IPS-18a (cell line): Measurements from ENCODE around the gene SH3GL3.

Source experiments
- H3K27ac ChIP-seq: one replicate; pipeline ENCODE4 v1.5.1; 2013; ENCODE audit warnings: low read length
- H3K27me3 ChIP-seq: one replicate; pipeline ENCODE4 v1.6.1; 2013; ENCODE audit warnings: mild to moderate bottlenecking, low read length; ENCODE audit not compliant: control insufficient read depth, insufficient read depth
- H3K36me3 ChIP-seq: one replicate; pipeline ENCODE4 v1.6.1; 2013; ENCODE audit warnings: low read depth, low read length; ENCODE audit not compliant: control insufficient read depth
- H3K4me1 ChIP-seq: one replicate; pipeline ENCODE4 v1.6.1; 2013; ENCODE audit warnings: low read depth, low read length; ENCODE audit not compliant: control insufficient read depth
- H3K4me3 ChIP-seq: one replicate; pipeline ENCODE4 v1.5.1; 2013; ENCODE audit warnings: low read length
- H3K9ac ChIP-seq: one replicate; pipeline ENCODE4 v1.6.1; 2013; ENCODE audit warnings: mild to moderate bottlenecking, low read length, moderate library complexity
- H3K9me3 ChIP-seq: one replicate; pipeline ENCODE4 v1.6.1; 2013; ENCODE audit warnings: low read depth, low read length; ENCODE audit not compliant: control insufficient read depth

The SH3GL3 gene

GRCh38 chr15:83446904-83447709 lies at the start of gene SH3GL3:
TSS of gene SH3GL3 (plus strand) at chr15:83447341. CDS start at chr15:83447534, 193 bp downstream.
- no peaks in the 10 kb centered on the region for H3K9me3 ChIP-seq
- peak within 1 kb of the TSS; percentile 62 for H3K9ac ChIP-seq
- H3K36me3 ChIP-seq: no peaks in the 10 kb centered on the region
- no peak within 1 kb of the TSS for H3K27ac ChIP-seq
- peak within 1 kb of the TSS; percentile 84 for H3K4me3 ChIP-seq
- peaks cover 26% of the 10 kb centered on the region for H3K27me3 ChIP-seq
- H3K4me1 ChIP-seq: peaks cover 4% of the 10 kb centered on the region

GRCh38 chr15:83398626-83399025 lies 48.5 kb upstream of the SH3GL3 start:
- H3K36me3 ChIP-seq: no peaks in the 10 kb centered on the region
- no peaks in the 10 kb centered on the region for H3K9me3 ChIP-seq
- H3K27ac ChIP-seq: no peak overlapping the region
- H3K4me3 ChIP-seq: no peak overlapping the region
- H3K27me3 ChIP-seq: no peaks in the 10 kb centered on the region
- no peaks in the 10 kb centered on the region for H3K4me1 ChIP-seq
- H3K9ac ChIP-seq: no peak overlapping the region

- H3K36me3 ChIP-seq: no peaks in the 10 kb centered on the region
- no peaks in the 10 kb centered on the region for H3K9me3 ChIP-seq
- H3K27me3 ChIP-seq: no peaks in the 10 kb centered on the region
- no peak overlapping the region for H3K27ac ChIP-seq
- no peak overlapping the region for H3K4me3 ChIP-seq
- H3K4me1 ChIP-seq: no peaks in the 10 kb centered on the region
- no peak overlapping the region for H3K9ac ChIP-seq
These were observed 43.0 kb upstream of the SH3GL3 start for GRCh38 chr15:83404121-83404520.

- Histone ChIP-seq H3K36me3 (no peaks in the 10 kb centered on the region), H3K27me3 (no peaks in the 10 kb centered on the region), H3K9ac (no peak overlapping the region), H3K4me1 (no peaks in the 10 kb centered on the region), H3K27ac (no peak overlapping the region), H3K9me3 (no peaks in the 10 kb centered on the region), H3K4me3 (no peak overlapping the region)
These were observed 36.6 kb upstream of the SH3GL3 start for GRCh38 chr15:83410532-83410931.

DNA sequence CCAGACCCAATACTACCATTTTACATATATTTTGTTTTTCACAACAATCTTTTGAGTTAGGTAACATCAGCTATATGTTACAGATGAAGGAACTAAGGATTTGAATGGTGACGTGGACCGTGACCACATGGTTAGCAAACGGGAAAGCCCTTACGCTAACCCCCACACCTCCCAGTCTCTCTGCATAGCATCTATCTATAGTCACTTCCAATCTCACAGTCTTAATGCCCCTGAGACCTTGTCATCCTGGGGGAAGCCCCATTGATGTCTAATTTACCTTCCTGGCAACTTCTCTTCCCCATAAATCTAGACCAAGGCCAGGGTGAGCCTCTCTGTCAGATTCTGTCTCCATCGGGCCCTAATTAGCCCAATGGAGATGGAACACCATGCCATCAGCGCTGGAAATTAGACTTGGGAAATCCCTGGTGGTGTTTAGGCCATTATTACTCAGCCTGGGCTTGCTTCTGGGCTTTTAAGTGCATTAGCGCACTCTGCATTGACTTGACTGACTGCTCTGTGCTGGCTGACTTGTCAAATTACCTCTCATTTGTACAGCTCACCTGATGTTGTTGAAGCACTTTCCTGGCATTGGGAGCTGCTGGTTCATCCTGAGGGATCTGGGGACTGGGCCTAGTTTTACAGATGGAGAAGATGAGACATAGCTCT lies 34.0 kb upstream of the SH3GL3 start:
- Histone ChIP-seq H3K27ac (no peak overlapping the region), H3K27me3 (no peaks in the 10 kb centered on the region), H3K4me3 (no peak overlapping the region), H3K9ac (no peak overlapping the region), H3K36me3 (no peaks in the 10 kb centered on the region), H3K4me1 (no peaks in the 10 kb centered on the region), H3K9me3 (no peaks in the 10 kb centered on the region)

GRCh38 chr15:83422081-83422480 lies 25.1 kb upstream of the SH3GL3 start:
- H3K27me3 ChIP-seq: no peaks in the 10 kb centered on the region
- H3K4me3 ChIP-seq: no peak overlapping the region
- no peaks in the 10 kb centered on the region for H3K9me3 ChIP-seq
- H3K9ac ChIP-seq: no peak overlapping the region
- H3K36me3 ChIP-seq: no peaks in the 10 kb centered on the region
- no peak overlapping the region for H3K27ac ChIP-seq
- no peaks in the 10 kb centered on the region for H3K4me1 ChIP-seq

- Histone ChIP-seq H3K4me1 (no peaks in the 10 kb centered on the region), H3K4me3 (no peak overlapping the region), H3K27ac (no peak overlapping the region), H3K9ac (no peak overlapping the region), H3K27me3 (no peaks in the 10 kb centered on the region), H3K36me3 (no peaks in the 10 kb centered on the region), H3K9me3 (no peaks in the 10 kb centered on the region)
These were observed 24.6 kb upstream of the SH3GL3 start for GRCh38 chr15:83422541-83422940.

DNA sequence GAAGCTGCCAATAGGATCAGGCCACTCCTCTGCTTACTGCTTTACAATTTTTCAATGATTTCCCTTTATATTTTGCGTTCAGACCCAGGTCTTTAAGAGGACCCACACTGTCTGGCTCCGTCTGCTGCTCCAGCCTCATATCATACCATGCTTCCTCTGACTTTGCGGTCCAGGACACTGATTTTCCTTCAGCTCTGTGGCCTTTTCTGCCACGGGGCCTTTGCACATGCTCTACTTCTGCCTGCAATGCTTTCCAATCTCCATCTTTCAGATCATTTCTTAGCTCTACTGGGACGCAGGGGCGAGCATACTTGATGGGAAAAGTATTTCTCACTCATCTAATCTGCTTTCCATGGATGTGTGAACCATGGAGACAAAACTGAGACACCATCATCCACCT lies 23.0 kb upstream of the SH3GL3 start:
- Histone ChIP-seq H3K27ac (no peak overlapping the region), H3K9ac (no peak overlapping the region), H3K36me3 (no peaks in the 10 kb centered on the region), H3K9me3 (no peaks in the 10 kb centered on the region), H3K4me3 (no peak overlapping the region), H3K4me1 (no peaks in the 10 kb centered on the region), H3K27me3 (no peaks in the 10 kb centered on the region)

DNA sequence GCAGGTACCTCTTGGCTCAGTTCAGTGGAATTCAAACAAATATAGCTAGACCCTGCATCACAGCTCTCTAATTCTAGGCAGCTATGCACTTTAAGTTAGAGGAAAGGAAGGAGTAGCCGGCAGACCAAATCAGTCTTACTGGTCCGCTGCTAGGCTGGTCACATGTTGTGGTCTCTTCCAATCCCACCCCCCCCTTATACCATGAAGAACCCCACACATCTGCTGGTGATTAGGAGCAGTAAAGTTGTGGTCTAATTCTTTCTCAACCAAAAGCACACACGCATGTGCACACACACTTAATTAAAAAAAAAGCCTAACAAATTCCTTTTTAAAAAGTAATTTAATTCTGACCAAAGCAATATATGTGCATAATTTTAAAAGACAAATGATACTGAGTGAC lies 16.7 kb upstream of the SH3GL3 start:
- H3K36me3 ChIP-seq: no peaks in the 10 kb centered on the region
- H3K9ac ChIP-seq: no peak overlapping the region
- H3K4me1 ChIP-seq: no peaks in the 10 kb centered on the region
- H3K27me3 ChIP-seq: no peaks in the 10 kb centered on the region
- no peaks in the 10 kb centered on the region for H3K9me3 ChIP-seq
- H3K4me3 ChIP-seq: no peak overlapping the region
- H3K27ac ChIP-seq: no peak overlapping the region

DNA sequence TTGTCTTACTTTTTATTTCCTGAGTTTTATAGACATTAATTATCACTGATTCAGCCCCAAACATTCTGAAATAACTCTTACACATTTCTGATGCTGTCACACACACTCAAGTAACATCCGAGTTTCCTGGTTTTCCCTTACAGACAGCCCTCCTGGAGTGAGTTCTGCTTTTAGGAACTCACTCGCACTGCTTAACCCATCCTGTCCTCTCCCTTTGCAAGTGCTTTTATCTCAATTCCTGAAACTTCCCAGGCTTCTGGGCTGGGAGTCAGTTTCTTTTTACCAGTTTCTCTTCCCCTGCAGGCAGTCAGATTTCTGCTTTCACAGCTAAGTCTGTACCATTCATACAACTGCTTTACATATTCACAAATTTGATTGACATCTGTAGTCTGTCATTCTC lies 15.6 kb upstream of the SH3GL3 start:
- Histone ChIP-seq H3K9ac (no peak overlapping the region), H3K36me3 (no peaks in the 10 kb centered on the region), H3K9me3 (no peaks in the 10 kb centered on the region), H3K4me3 (no peak overlapping the region), H3K27me3 (no peaks in the 10 kb centered on the region), H3K27ac (no peak overlapping the region), H3K4me1 (no peaks in the 10 kb centered on the region)

DNA sequence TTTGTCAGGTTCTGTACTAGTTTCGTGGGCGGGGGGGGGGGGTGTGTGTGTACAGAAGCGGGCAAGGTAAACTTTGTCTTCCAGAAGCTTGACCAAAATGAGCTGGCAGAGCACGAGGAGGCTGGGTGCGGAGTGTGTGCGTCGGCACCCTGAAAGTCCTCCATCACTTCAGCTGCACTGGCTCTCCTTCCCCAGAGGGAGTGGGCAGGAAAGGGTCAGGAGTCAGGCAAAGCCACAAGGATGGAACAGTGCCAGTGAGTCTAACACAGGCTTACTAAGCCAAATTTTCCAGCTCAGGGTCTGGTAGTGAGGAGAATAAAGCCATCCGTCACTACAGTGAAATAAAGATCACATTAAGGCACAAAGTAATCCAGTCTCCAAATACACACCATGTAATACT lies 11.9 kb upstream of the SH3GL3 start:
- no peak overlapping the region for H3K27ac ChIP-seq
- H3K4me3 ChIP-seq: no peak overlapping the region
- H3K36me3 ChIP-seq: no peaks in the 10 kb centered on the region
- no peak overlapping the region for H3K9ac ChIP-seq
- no peaks in the 10 kb centered on the region for H3K9me3 ChIP-seq
- H3K4me1 ChIP-seq: no peaks in the 10 kb centered on the region
- H3K27me3 ChIP-seq: no peaks in the 10 kb centered on the region

DNA sequence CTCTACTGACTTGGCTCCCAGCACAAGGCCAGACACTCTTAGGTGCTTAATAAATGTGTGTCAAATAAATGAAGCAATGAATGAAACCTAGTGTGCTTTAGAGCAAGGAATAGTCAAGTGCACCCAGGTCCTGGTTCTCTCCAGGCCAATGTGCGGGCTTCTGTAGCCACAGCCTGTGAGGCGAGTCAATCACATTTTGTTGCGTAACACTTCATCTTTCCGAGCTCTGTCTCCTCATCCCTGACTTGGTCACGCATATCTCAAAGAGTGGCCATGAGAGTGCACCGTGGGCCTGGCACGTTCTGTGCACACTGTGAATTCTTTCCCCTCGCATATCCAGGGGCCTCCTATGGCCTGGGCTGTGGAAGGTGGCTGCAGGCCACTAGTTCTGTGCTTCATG lies 11.4 kb upstream of the SH3GL3 start:
- Histone ChIP-seq H3K36me3 (no peaks in the 10 kb centered on the region), H3K27me3 (no peaks in the 10 kb centered on the region), H3K4me1 (no peaks in the 10 kb centered on the region), H3K27ac (no peak overlapping the region), H3K9me3 (no peaks in the 10 kb centered on the region), H3K4me3 (no peak overlapping the region), H3K9ac (no peak overlapping the region)
